Adrenal gland (tissue), 5 donors: Measurements from ENCODE around the gene APOF.
"Not testable (repeated sequence)": the region's sequence is repeated elsewhere in the genome, so short reads cannot be mapped to it uniquely, and the experiment has no call there.

ENCODE experiments used
- CTCF ChIP-seq, 6 experiments: fragments of 450-650 bp in 4 of 6; fragments of 200-600 bp in 2 of 6; sonication (generic) in 1 of 6; IDR thresholded peaks; 1 replicate in 5 of 6; 2 replicates in 1 of 6; pipeline versions ENCODE4 v1.5.1 to v1.8.0; 2016 to 2021; ENCODE audit warnings: antibody characterized with exemption in 6 of 6, mild to moderate bottlenecking in 2 of 6, moderate library complexity in 1 of 6
- POLR2A ChIP-seq, 2 donors: fragments of 450-650 bp; IDR thresholded peaks; one replicate each; pipeline ENCODE4 v1.6.1; 2017; ENCODE audit warnings: antibody characterized with exemption in 2 of 2, mild to moderate bottlenecking in 2 of 2, moderate library complexity in 1 of 2
- donor health status: DM: no; HTN: no; CAD: no.

GRCh38 chr12:56342290-56342689 is 20.4 kb downstream of the APOF start:
- not testable (repeated sequence) for TF ChIP-seq POLR2A, CTCF (IDR thresholded peaks at IDR 0.05)
